Activated CD4-positive, alpha-beta T cell treated with anti-CD3 and anti-CD28 coated beads, Interleukin-2, amount 10 ng/mL, durations not matched to agents 24 days and 14 days (primary cell): Measurements from ENCODE around the gene C22orf23. TPM values are rescaled to one million over a fixed set of nuclear protein-coding genes. Genes with fewer than 3 reads are reported as not detected.

Source experiments
- DNase-seq: peaks from one replicate; pipeline ENCODE4 v3.0.0; 2022
- H3K27ac Mint-ChIP-seq: one replicate; pipeline ENCODE4 v1.8.0; 2022; ENCODE audit warnings: mild to moderate bottlenecking, mixed read lengths
- H3K27me3 Mint-ChIP-seq: one replicate; pipeline ENCODE4 v1.8.0; 2022; ENCODE audit warnings: mixed read lengths
- H3K36me3 Mint-ChIP-seq: one replicate; pipeline ENCODE4 v1.8.0; 2022; ENCODE audit warnings: low read depth, mild to moderate bottlenecking, mixed read lengths
- H3K4me1 Mint-ChIP-seq: one replicate; pipeline ENCODE4 v1.8.0; 2021; ENCODE audit warnings: mixed read lengths
- H3K4me3 Mint-ChIP-seq: one replicate; pipeline ENCODE4 v1.8.0; 2022; ENCODE audit warnings: mild to moderate bottlenecking, moderate library complexity, mixed read lengths
- H3K9me3 Mint-ChIP-seq: one replicate; pipeline ENCODE4 v1.8.0; 2021; ENCODE audit warnings: mixed read lengths
- intact Hi-C: fragments of 100-400 bp; cut with micrococcal nuclease; formaldehyde crosslinking; loops from one replicate; pipeline ENCODE4 v1.15.1; 2023
- total RNA-seq: library from RNA; stranded (reverse); gene quantifications from 2 replicates; pipeline ENCODE4 v1.2.3, GENCODE V29; 2022

The C22orf23 gene
- 0.37 TPM in 1 of 2 replicates, not detected in the other for total RNA-seq

- Mint-ChIP-seq H3K27me3 (peaks cover 14% of the 10 kb centered on the region), H3K27ac (peak within 1 kb of the TSS; percentile 93)
- intact Hi-C loops = loop anchor here (1.0 to 5.0 kb wide), 5 partner anchors 12 to 147 kb away; partner anchors contain the start of genes ANKRD54, GCAT and MICALL1
Measured at GRCh38 chr22:37953437-37954179, at the start of gene C22orf23, which contains the start of gene POLR2F. Gene C22orf23, minus strand, starts transcription at chr22:37953601. Its CDS starts 452 bp downstream, at chr22:37953149. Gene POLR2F, plus strand, starts transcription at chr22:37953699. Its CDS starts 89 bp downstream, at chr22:37953788.

GRCh38 chr22:37999640-38000272 is 46.4 kb upstream of the C22orf23 start:
- Mint-ChIP-seq H3K36me3 (no peaks in the 10 kb centered on the region), H3K27me3 (no peaks in the 10 kb centered on the region), H3K4me3 (no peak overlapping the region), H3K27ac (no peak overlapping the region), H3K9me3 (no peaks in the 10 kb centered on the region), H3K4me1 (no peaks in the 10 kb centered on the region)
- DNase-seq = no peak
- intact Hi-C loops = no loop called here

More at GRCh38 chr22:37953437-37954179, at the start of gene C22orf23, which contains the start of gene POLR2F:
- Mint-ChIP-seq H3K36me3 (peaks cover 29% of the 10 kb centered on the region), H3K4me1 (peaks cover 26% of the 10 kb centered on the region), H3K9me3 (no peaks in the 10 kb centered on the region), H3K4me3 (peak within 1 kb of the TSS; percentile 92)
- peak; percentile 99 for DNase-seq

GRCh38 chr22:37999236-37999635 is 45.8 kb upstream of the C22orf23 start:
- H3K4me1 Mint-ChIP-seq = no peaks in the 10 kb centered on the region
- DNase-seq = no peak
- H3K27ac Mint-ChIP-seq = no peak overlapping the region
- no peaks in the 10 kb centered on the region for H3K27me3 Mint-ChIP-seq
- intact Hi-C loops = no loop called here
- H3K9me3 Mint-ChIP-seq = no peaks in the 10 kb centered on the region
- H3K4me3 Mint-ChIP-seq = no peak overlapping the region
- H3K36me3 Mint-ChIP-seq = no peaks in the 10 kb centered on the region

GRCh38 chr22:37998543-37998942 is 45.1 kb upstream of the C22orf23 start:
- no peaks in the 10 kb centered on the region for H3K9me3 Mint-ChIP-seq
- peak overlapping the region; percentile 60 for H3K27ac Mint-ChIP-seq
- no peak for DNase-seq
- no peaks in the 10 kb centered on the region for H3K36me3 Mint-ChIP-seq
- no peaks in the 10 kb centered on the region for H3K27me3 Mint-ChIP-seq
- intact Hi-C loops = no loop called here
- H3K4me1 Mint-ChIP-seq = no peaks in the 10 kb centered on the region
- no peak overlapping the region for H3K4me3 Mint-ChIP-seq

GRCh38 chr22:37996515-37997246 is 43.3 kb upstream of the C22orf23 start:
- Mint-ChIP-seq H3K27me3 (no peaks in the 10 kb centered on the region), H3K4me3 (no peak overlapping the region), H3K27ac (no peak overlapping the region), H3K9me3 (no peaks in the 10 kb centered on the region), H3K4me1 (no peaks in the 10 kb centered on the region), H3K36me3 (no peaks in the 10 kb centered on the region)
- intact Hi-C loops = no loop called here
- DNase-seq = no peak

- H3K4me1 Mint-ChIP-seq = no peaks in the 10 kb centered on the region
- H3K4me3 Mint-ChIP-seq = no peak overlapping the region
- no peaks in the 10 kb centered on the region for H3K36me3 Mint-ChIP-seq
- H3K27me3 Mint-ChIP-seq = no peaks in the 10 kb centered on the region
- no peaks in the 10 kb centered on the region for H3K9me3 Mint-ChIP-seq
- no peak overlapping the region for H3K27ac Mint-ChIP-seq
- intact Hi-C loops = no loop called here
- DNase-seq = no peak
Measured at GRCh38 chr22:37996079-37996478, 42.7 kb upstream of the C22orf23 start.

GRCh38 chr22:37995460-37995859 is 42.1 kb upstream of the C22orf23 start:
- intact Hi-C loops = no loop called here
- H3K36me3 Mint-ChIP-seq = no peaks in the 10 kb centered on the region
- H3K4me1 Mint-ChIP-seq = no peaks in the 10 kb centered on the region
- H3K4me3 Mint-ChIP-seq = no peak overlapping the region
- H3K9me3 Mint-ChIP-seq = no peaks in the 10 kb centered on the region
- no peak for DNase-seq
- H3K27me3 Mint-ChIP-seq = no peaks in the 10 kb centered on the region
- H3K27ac Mint-ChIP-seq = no peak overlapping the region

GRCh38 chr22:37994982-37995381 is 41.6 kb upstream of the C22orf23 start:
- intact Hi-C loops = no loop called here
- DNase-seq = no peak
- Mint-ChIP-seq H3K4me3 (no peak overlapping the region), H3K4me1 (no peaks in the 10 kb centered on the region), H3K27me3 (no peaks in the 10 kb centered on the region), H3K36me3 (no peaks in the 10 kb centered on the region), H3K27ac (no peak overlapping the region), H3K9me3 (no peaks in the 10 kb centered on the region)

GRCh38 chr22:37994049-37994448 is 40.6 kb upstream of the C22orf23 start:
- H3K36me3 Mint-ChIP-seq = no peaks in the 10 kb centered on the region
- no peak for DNase-seq
- intact Hi-C loops = no loop called here
- no peaks in the 10 kb centered on the region for H3K9me3 Mint-ChIP-seq
- no peaks in the 10 kb centered on the region for H3K4me1 Mint-ChIP-seq
- no peaks in the 10 kb centered on the region for H3K27me3 Mint-ChIP-seq
- H3K27ac Mint-ChIP-seq = no peak overlapping the region
- no peak overlapping the region for H3K4me3 Mint-ChIP-seq

- H3K36me3 Mint-ChIP-seq = no peaks in the 10 kb centered on the region
- intact Hi-C loops = no loop called here
- H3K27ac Mint-ChIP-seq = no peak overlapping the region
- no peak overlapping the region for H3K4me3 Mint-ChIP-seq
- H3K4me1 Mint-ChIP-seq = no peaks in the 10 kb centered on the region
- no peaks in the 10 kb centered on the region for H3K27me3 Mint-ChIP-seq
- DNase-seq = no peak
- no peaks in the 10 kb centered on the region for H3K9me3 Mint-ChIP-seq
Measured at GRCh38 chr22:37991731-37992442, 38.5 kb upstream of the C22orf23 start.

- Mint-ChIP-seq H3K27ac (no peak overlapping the region), H3K9me3 (no peaks in the 10 kb centered on the region), H3K4me3 (no peak overlapping the region), H3K27me3 (no peaks in the 10 kb centered on the region), H3K4me1 (no peaks in the 10 kb centered on the region), H3K36me3 (no peaks in the 10 kb centered on the region)
- no peak for DNase-seq
- intact Hi-C loops = no loop called here
Measured at GRCh38 chr22:37990862-37991261, 37.5 kb upstream of the C22orf23 start.

GRCh38 chr22:37990301-37990700 is 36.9 kb upstream of the C22orf23 start:
- H3K36me3 Mint-ChIP-seq = no peaks in the 10 kb centered on the region
- no peaks in the 10 kb centered on the region for H3K27me3 Mint-ChIP-seq
- DNase-seq = no peak
- intact Hi-C loops = no loop called here
- no peak overlapping the region for H3K27ac Mint-ChIP-seq
- H3K4me3 Mint-ChIP-seq = no peak overlapping the region
- no peaks in the 10 kb centered on the region for H3K4me1 Mint-ChIP-seq
- H3K9me3 Mint-ChIP-seq = no peaks in the 10 kb centered on the region

- H3K9me3 Mint-ChIP-seq = no peaks in the 10 kb centered on the region
- H3K4me3 Mint-ChIP-seq = no peak overlapping the region
- H3K36me3 Mint-ChIP-seq = no peaks in the 10 kb centered on the region
- no peak overlapping the region for H3K27ac Mint-ChIP-seq
- no peak for DNase-seq
- intact Hi-C loops = no loop called here
- H3K4me1 Mint-ChIP-seq = no peaks in the 10 kb centered on the region
- no peaks in the 10 kb centered on the region for H3K27me3 Mint-ChIP-seq
Measured at GRCh38 chr22:37989146-37990045, 36.0 kb upstream of the C22orf23 start.
